Epithelial cell of proximal tubule (primary cell): Measurements from ENCODE around the gene CCDC134. TPM values are rescaled to one million over a fixed set of nuclear protein-coding genes. Genes with fewer than 3 reads are reported as not detected.

Source experiments
- DNase-seq: peaks from one replicate; pipeline ENCODE4 v3.0.0-alpha.2; 2011; ENCODE audit warnings: low read depth
- H3K4me3 ChIP-seq: 2 replicates; pipeline ENCODE4 v1.5.1; 2011; ENCODE audit warnings: low read depth, mild to moderate bottlenecking, low read length
- total RNA-seq: library from RNA; depleted of rRNA; stranded (reverse); fragments of >200 nt; gene quantifications from 2 replicates; pipeline ENCODE4 v1.2.3, GENCODE V29; 2015
- TF ChIP-seq, protein P1 (sequence below): conservative IDR thresholded peaks from 2 replicates; pipeline ENCODE4 v1.5.1; 2012; ENCODE audit warnings: low read depth, mild to moderate bottlenecking, low read length

The CCDC134 gene
- total RNA-seq, 1 donor from 2014 or later = 17.8 TPM

DNA sequence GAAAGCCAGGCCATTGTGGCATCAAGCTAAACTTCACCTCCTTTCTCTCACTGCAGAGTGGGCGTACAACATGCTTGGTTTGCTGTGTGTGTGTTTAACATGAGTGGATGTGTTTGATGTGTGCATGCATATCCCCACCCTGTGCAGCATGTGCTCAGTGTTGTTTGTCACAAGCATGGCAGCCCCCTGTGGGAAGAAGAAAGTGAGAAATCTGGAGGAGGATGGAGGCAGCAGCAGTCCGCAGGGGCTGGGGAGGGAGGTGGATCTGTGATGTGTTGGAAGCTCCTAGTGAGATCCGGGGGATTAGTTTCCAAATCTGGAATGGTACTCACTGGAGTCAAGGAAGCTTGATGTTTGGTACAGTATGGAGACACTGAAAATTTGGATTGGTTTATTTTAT lies 24.1 kb upstream of the CCDC134 start:
- TF ChIP-seq, protein P1, sequence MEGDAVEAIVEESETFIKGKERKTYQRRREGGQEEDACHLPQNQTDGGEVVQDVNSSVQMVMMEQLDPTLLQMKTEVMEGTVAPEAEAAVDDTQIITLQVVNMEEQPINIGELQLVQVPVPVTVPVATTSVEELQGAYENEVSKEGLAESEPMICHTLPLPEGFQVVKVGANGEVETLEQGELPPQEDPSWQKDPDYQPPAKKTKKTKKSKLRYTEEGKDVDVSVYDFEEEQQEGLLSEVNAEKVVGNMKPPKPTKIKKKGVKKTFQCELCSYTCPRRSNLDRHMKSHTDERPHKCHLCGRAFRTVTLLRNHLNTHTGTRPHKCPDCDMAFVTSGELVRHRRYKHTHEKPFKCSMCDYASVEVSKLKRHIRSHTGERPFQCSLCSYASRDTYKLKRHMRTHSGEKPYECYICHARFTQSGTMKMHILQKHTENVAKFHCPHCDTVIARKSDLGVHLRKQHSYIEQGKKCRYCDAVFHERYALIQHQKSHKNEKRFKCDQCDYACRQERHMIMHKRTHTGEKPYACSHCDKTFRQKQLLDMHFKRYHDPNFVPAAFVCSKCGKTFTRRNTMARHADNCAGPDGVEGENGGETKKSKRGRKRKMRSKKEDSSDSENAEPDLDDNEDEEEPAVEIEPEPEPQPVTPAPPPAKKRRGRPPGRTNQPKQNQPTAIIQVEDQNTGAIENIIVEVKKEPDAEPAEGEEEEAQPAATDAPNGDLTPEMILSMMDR = no peak
- H3K4me3 ChIP-seq = no peak overlapping the region
- no peak for DNase-seq

GRCh38 chr22:41777749-41778425 lies 22.6 kb upstream of the CCDC134 start:
- DNase-seq = no peak
- H3K4me3 ChIP-seq = no peak overlapping the region
- TF ChIP-seq, protein P1 = no peak

- H3K4me3 ChIP-seq = no peak overlapping the region
- no peak for DNase-seq
- TF ChIP-seq, protein P1 = no peak
These were observed 20.5 kb upstream of the CCDC134 start for GRCh38 chr22:41779929-41780505.

DNA sequence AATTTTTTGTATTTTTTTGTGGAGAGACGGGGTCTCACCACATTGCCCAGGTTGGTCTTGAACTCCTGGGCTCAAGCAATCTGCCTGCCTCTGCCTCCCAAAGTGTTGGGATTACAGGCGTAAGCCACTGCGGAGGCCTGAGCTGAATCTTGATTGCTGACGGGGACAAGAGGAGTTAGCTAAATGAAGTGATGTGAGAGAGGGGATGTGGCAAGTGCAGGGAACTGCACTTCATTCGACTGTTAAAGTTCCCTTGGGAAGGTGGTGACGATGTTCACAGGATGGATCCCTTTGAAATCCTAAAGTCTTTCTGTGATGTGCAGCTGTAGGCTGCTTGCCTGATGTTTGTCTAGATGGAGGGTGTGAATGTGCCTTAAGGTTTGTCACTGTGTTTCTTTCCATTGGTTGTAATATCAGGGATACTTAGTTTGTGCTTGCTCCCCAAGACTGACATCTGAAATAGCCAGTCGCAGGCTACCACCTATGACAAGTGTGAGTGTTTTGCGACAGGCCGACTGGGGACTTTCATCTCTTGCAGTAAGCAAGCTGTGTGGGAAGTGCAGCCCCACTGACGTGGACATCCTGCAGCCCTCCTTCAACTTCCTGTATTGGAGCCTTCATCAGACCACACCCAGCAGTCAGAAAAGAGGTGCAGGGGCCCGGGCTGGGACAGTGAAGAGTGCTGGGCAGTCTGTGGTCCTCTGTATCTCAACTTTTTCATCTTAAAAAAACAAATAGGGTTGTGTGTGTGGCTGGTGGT lies 19.6 kb upstream of the CCDC134 start:
- TF ChIP-seq, protein P1 = no peak
- H3K4me3 ChIP-seq = no peak overlapping the region
- DNase-seq = no peak

- TF ChIP-seq, protein P1 = no peak
- H3K4me3 ChIP-seq = no peak overlapping the region
- no peak for DNase-seq
These were observed 19.0 kb upstream of the CCDC134 start for GRCh38 chr22:41781507-41781906.

DNA sequence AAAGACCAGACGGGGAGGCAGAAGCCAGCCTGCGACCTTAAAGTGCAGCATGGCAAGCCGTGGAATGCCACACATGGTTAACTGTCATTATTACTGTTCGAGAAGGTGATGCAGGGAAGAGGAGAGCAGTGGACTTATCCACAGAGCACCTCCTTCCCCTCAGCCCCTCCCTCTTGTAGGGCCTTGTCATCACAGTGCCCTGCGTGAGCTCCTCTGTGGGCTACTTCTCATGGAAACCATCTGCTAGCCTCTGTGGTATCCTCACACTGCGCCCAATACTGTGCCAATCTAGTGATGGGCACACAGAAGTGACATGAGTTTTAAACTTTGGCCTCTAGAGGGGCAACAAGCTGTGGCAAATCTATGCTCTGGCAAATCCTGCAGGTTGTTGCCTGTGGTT lies 18.2 kb upstream of the CCDC134 start:
- DNase-seq = no peak
- H3K4me3 ChIP-seq = no peak overlapping the region
- TF ChIP-seq, protein P1 = no peak
